ENCODE data around the gene EOLA2. TPM values are rescaled to one million over a fixed set of nuclear protein-coding genes. Genes with fewer than 3 reads are reported as not detected.
A peak's percentile ranks its signal among the peaks of the same experiment; 100 is the strongest.

The EOLA2 gene
- total RNA-seq, 1 experiment from 2014 or later = 41.2 TPM

DNA sequence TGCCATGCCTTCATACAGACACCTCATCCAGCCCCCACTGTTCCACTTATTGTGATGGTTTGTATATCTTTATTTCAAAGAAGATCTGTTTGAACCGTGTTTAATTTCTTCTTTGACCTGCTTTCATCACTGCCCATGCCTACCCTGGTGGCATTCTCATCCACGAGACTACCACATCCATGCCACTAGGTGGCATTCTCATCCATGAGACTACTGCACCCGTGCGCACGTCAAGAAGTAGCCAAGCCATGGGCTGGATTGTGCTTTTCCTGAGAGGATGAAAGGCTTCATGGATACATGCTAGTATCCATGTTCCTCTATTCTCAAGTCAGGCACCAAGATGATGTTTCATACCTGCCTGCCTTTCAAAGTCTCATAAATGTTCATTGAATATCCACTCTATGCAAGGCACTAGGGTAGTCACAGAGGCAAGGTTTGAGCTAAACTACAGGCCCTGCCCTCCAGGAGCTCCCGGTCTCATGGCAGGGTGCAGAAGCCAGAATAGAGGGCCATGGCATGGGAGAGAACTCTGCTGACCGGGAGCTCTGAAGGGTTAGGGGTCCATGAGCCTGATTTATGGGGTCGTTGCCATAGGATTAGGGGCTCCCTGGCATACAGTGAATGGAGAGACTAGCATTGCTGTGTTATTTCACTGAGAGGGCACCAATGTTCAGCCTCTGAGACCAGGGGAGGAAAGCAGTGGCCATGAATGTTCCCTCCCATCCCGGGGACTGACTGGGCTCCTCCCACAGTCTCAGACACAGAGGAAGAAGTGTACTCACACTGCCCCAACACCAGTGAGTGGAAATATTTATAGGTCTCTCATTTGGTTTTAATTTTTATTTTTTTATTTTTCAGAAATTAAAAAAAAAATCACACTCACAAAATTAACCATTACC is 24.8 kb upstream of the EOLA2 start:
- Mint-ChIP-seq H3K27ac (no peak overlapping the region), H3K4me3 (no peak overlapping the region), H3K9me3 (peaks cover 10% of the 10 kb centered on the region), H3K4me1 (no peaks in the 10 kb centered on the region), H3K36me3 (peaks cover 14% of the 10 kb centered on the region), H3K27me3 (ENCODE audit: low read depth) (no peaks in the 10 kb centered on the region)
- TF ChIP-seq, protein P1, sequence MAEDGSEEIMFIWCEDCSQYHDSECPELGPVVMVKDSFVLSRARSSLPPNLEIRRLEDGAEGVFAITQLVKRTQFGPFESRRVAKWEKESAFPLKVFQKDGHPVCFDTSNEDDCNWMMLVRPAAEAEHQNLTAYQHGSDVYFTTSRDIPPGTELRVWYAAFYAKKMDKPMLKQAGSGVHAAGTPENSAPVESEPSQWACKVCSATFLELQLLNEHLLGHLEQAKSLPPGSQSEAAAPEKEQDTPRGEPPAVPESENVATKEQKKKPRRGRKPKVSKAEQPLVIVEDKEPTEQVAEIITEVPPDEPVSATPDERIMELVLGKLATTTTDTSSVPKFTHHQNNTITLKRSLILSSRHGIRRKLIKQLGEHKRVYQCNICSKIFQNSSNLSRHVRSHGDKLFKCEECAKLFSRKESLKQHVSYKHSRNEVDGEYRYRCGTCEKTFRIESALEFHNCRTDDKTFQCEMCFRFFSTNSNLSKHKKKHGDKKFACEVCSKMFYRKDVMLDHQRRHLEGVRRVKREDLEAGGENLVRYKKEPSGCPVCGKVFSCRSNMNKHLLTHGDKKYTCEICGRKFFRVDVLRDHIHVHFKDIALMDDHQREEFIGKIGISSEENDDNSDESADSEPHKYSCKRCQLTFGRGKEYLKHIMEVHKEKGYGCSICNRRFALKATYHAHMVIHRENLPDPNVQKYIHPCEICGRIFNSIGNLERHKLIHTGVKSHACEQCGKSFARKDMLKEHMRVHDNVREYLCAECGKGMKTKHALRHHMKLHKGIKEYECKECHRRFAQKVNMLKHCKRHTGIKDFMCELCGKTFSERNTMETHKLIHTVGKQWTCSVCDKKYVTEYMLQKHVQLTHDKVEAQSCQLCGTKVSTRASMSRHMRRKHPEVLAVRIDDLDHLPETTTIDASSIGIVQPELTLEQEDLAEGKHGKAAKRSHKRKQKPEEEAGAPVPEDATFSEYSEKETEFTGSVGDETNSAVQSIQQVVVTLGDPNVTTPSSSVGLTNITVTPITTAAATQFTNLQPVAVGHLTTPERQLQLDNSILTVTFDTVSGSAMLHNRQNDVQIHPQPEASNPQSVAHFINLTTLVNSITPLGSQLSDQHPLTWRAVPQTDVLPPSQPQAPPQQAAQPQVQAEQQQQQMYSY (CRISPR knock-in tag; IDR thresholded peaks at IDR 0.05) = peak; percentile 40; the same call in 1 of the 2 replicates
- no peak for TF ChIP-seq ATF3 (CRISPR knock-in tag; conservative IDR thresholded peaks at IDR 0.05)
- TF ChIP-seq, protein P2, sequence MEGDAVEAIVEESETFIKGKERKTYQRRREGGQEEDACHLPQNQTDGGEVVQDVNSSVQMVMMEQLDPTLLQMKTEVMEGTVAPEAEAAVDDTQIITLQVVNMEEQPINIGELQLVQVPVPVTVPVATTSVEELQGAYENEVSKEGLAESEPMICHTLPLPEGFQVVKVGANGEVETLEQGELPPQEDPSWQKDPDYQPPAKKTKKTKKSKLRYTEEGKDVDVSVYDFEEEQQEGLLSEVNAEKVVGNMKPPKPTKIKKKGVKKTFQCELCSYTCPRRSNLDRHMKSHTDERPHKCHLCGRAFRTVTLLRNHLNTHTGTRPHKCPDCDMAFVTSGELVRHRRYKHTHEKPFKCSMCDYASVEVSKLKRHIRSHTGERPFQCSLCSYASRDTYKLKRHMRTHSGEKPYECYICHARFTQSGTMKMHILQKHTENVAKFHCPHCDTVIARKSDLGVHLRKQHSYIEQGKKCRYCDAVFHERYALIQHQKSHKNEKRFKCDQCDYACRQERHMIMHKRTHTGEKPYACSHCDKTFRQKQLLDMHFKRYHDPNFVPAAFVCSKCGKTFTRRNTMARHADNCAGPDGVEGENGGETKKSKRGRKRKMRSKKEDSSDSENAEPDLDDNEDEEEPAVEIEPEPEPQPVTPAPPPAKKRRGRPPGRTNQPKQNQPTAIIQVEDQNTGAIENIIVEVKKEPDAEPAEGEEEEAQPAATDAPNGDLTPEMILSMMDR (IDR thresholded peaks at IDR 0.05) = 0 out of 2 replicates have a peak, but pooled peaks have one; percentile 17
- no peak for TF ChIP-seq CBFB (CRISPR knock-in tag; IDR thresholded peaks at IDR 0.05; ENCODE audit: low read depth)
- no peak for TF ChIP-seq ZSCAN18 (CRISPR knock-in tag; IDR thresholded peaks at IDR 0.05)
- ATAC-seq (peak; percentile 87), DNase-seq (ENCODE audit: low spot score) (peak; percentile 24)
- ChIA-PET CTCF (interaction anchor here (0.7 to 1.1 kb wide), 4 partner anchors 24 to 720 kb away, joined by 3 to 4 read pairs (median 4); no protein-coding TSS in a partner anchor), POLR2A (no interaction called here)

GRCh38 chrX:149962010-149962409 is 23.7 kb upstream of the EOLA2 start:
- Mint-ChIP-seq H3K27me3 (ENCODE audit: low read depth) (no peaks in the 10 kb centered on the region), H3K27ac (no peak overlapping the region), H3K9me3 (peaks cover 10% of the 10 kb centered on the region), H3K4me1 (no peaks in the 10 kb centered on the region), H3K4me3 (no peak overlapping the region), H3K36me3 (peaks cover 14% of the 10 kb centered on the region)
- ChIA-PET CTCF (interaction anchor here (0.6 kb wide), 1 partner anchor 15 kb away, joined by 3 read pairs; no protein-coding TSS in a partner anchor), POLR2A (no interaction called here)
- DNase-seq (ENCODE audit: low spot score) = no peak
- TF ChIP-seq CDX4 (CRISPR knock-in tag; IDR thresholded peaks at IDR 0.05; ENCODE audit: borderline replicate concordance) = no peak
- no peak for TF ChIP-seq ZNF219 (CRISPR knock-in tag; IDR thresholded peaks at IDR 0.05; ENCODE audit: borderline replicate concordance)
- TF ChIP-seq NFE2L1 (CRISPR knock-in tag; IDR thresholded peaks at IDR 0.05) = no peak
- no peak for TF ChIP-seq RELA (CRISPR knock-in tag; IDR thresholded peaks at IDR 0.05; ENCODE audit: borderline replicate concordance)
- TF ChIP-seq ZBTB21 (CRISPR knock-in tag; IDR thresholded peaks at IDR 0.05; ENCODE audit: borderline replicate concordance) = no peak
- no peak for TF ChIP-seq HMGXB4 (CRISPR knock-in tag; IDR thresholded peaks at IDR 0.05)
- ATAC-seq = no peak

Measured in WTC11 (cell line).